Mucosa of stomach (tissue), 1 donor: Measurements from ENCODE around the gene GOLM1.

ENCODE experiments used
- H3K27me3 ChIP-seq: one replicate; pipeline ENCODE4 v1.7.0; 2013; ENCODE audit warnings: mild to moderate bottlenecking, low read length; ENCODE audit not compliant: control insufficient read depth, insufficient read depth
- H3K36me3 ChIP-seq: one replicate; pipeline ENCODE4 v1.7.0; 2013; ENCODE audit warnings: low read length; ENCODE audit not compliant: control insufficient read depth, insufficient read depth
- H3K4me1 ChIP-seq: one replicate; pipeline ENCODE4 v1.7.0; 2013; ENCODE audit warnings: mild to moderate bottlenecking, low read length; ENCODE audit not compliant: control insufficient read depth, insufficient read depth
- H3K4me3 ChIP-seq: one replicate; pipeline ENCODE4 v1.7.0; 2013; ENCODE audit warnings: low read length
- H3K9ac ChIP-seq: one replicate; pipeline ENCODE4 v1.7.0; 2013; ENCODE audit warnings: mild to moderate bottlenecking, low read length, moderate library complexity
- H3K9me3 ChIP-seq: one replicate; pipeline ENCODE4 v1.7.0; 2013; ENCODE audit warnings: mild to moderate bottlenecking, low read length, moderate library complexity; ENCODE audit not compliant: control insufficient read depth
- donor health status: Pancreatic carcinoma.

The GOLM1 gene

GRCh38 chr9:85995097-85995496 is 104.3 kb downstream of the GOLM1 start:
- Histone ChIP-seq H3K4me3 (no peak overlapping the region), H3K4me1 (no peaks in the 10 kb centered on the region), H3K36me3 (no peaks in the 10 kb centered on the region), H3K9me3 (no peaks in the 10 kb centered on the region), H3K9ac (no peak overlapping the region), H3K27me3 (no peaks in the 10 kb centered on the region)

- no peaks in the 10 kb centered on the region for H3K36me3 ChIP-seq
- H3K9ac ChIP-seq, result no peak overlapping the region
- H3K4me3 ChIP-seq, result no peak overlapping the region
- no peaks in the 10 kb centered on the region for H3K27me3 ChIP-seq
- H3K9me3 ChIP-seq, result no peaks in the 10 kb centered on the region
- no peaks in the 10 kb centered on the region for H3K4me1 ChIP-seq
These were observed 105.2 kb downstream of the GOLM1 start for GRCh38 chr9:85994191-85994590.

GRCh38 chr9:85987236-85987635 is 112.1 kb downstream of the GOLM1 start:
- H3K4me3 ChIP-seq, result no peak overlapping the region
- H3K27me3 ChIP-seq, result no peaks in the 10 kb centered on the region
- H3K4me1 ChIP-seq, result no peaks in the 10 kb centered on the region
- H3K9me3 ChIP-seq, result no peaks in the 10 kb centered on the region
- peaks cover 5% of the 10 kb centered on the region for H3K36me3 ChIP-seq
- H3K9ac ChIP-seq, result no peak overlapping the region

GRCh38 chr9:85984457-85984856 is 114.9 kb downstream of the GOLM1 start:
- no peaks in the 10 kb centered on the region for H3K27me3 ChIP-seq
- H3K4me1 ChIP-seq, result no peaks in the 10 kb centered on the region
- H3K9me3 ChIP-seq, result no peaks in the 10 kb centered on the region
- no peak overlapping the region for H3K4me3 ChIP-seq
- peaks cover 5% of the 10 kb centered on the region for H3K36me3 ChIP-seq
- H3K9ac ChIP-seq, result no peak overlapping the region

GRCh38 chr9:85981369-85981768 is 118.0 kb downstream of the GOLM1 start:
- H3K4me1 ChIP-seq, result no peaks in the 10 kb centered on the region
- H3K27me3 ChIP-seq, result no peaks in the 10 kb centered on the region
- H3K4me3 ChIP-seq, result no peak overlapping the region
- no peaks in the 10 kb centered on the region for H3K9me3 ChIP-seq
- peaks cover 5% of the 10 kb centered on the region for H3K36me3 ChIP-seq
- H3K9ac ChIP-seq, result no peak overlapping the region

GRCh38 chr9:85978496-85978895 is 120.9 kb downstream of the GOLM1 start:
- Histone ChIP-seq H3K27me3 (no peaks in the 10 kb centered on the region), H3K9me3 (no peaks in the 10 kb centered on the region), H3K36me3 (peaks cover 5% of the 10 kb centered on the region), H3K9ac (no peak overlapping the region), H3K4me3 (no peak overlapping the region), H3K4me1 (no peaks in the 10 kb centered on the region)
